ES-I3 (cell line): ENCODE results near the gene HOXA6.

Experiments used
- H3K36me3 ChIP-seq: 2 replicates; pipeline ENCODE4 v1.6.1; 2013; ENCODE audit warnings: mild to moderate bottlenecking, low read length, control low read depth, moderate library complexity; ENCODE audit not compliant: insufficient read depth
- H3K4me1 ChIP-seq: 2 replicates; pipeline ENCODE4 v1.6.1; 2013; ENCODE audit warnings: mild to moderate bottlenecking, control low read depth, low read length; ENCODE audit not compliant: insufficient read depth
- H3K9ac ChIP-seq: 2 replicates; pipeline ENCODE4 v1.6.1; 2013; ENCODE audit warnings: low read depth, mild to moderate bottlenecking, low read length, moderate library complexity
- H3K9me3 ChIP-seq: 2 replicates; pipeline ENCODE4 v1.6.1; 2013; ENCODE audit warnings: mild to moderate bottlenecking, low read length, moderate library complexity; ENCODE audit not compliant: control insufficient read depth, insufficient read depth

Gene HOXA6

DNA sequence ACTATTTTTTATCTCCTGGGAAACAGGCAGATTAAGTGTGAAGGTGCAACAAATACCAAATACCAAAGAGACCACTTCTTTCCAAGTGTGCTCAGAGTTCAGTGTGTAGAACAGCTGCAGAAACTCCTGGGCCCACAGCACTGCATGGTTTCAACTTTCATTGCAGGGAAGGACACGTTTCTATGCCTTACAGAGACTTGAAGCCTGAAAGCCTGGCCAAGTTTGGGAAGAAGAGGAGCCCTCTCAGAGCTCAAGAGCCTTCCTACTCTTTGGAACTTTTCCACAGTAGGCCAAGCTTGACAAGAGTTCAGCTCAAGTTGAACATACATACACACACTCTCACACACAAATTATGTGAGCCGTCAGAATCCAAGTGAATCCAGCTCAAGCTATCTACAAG lies 19.5 kb downstream of the HOXA6 start:
- H3K4me1 ChIP-seq, result no peaks in the 10 kb centered on the region
- H3K36me3 ChIP-seq, result no peaks in the 10 kb centered on the region
- no peaks in the 10 kb centered on the region for H3K9me3 ChIP-seq
- no peak overlapping the region for H3K9ac ChIP-seq

DNA sequence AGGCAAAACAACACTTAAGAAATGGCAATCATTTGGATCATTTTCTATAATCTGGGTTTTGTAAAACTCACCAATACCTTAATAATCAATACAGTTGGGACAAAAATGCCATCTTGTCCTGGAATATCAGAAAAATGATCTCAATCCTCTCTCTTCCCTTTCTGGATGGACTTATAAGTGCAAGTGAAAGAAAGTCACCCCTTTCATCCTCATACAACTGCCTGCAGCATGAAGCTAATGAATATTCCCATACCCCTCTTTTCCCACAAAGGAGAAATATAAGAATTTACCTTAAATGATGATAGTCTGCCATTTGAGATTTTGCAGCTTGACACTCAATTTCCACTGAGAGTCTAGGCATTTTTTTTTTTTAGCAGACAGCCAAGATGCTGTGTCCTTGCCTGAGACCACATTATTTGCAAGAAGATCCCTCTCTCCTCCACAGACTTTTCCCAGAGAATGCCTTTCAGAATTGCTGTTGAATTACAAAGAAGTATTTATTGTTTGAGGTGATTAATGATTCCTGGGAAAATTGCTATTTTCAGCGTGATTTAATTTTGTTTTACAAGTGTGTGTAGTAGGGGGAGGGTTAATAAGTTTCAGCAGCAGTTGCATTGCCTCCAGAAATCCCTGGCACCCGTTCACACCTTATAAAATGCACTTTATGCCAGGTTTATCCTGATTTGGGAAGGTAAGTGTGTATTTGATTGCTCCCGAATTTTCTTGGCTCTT lies 20.8 kb downstream of the HOXA6 start:
- H3K4me1 ChIP-seq, result no peaks in the 10 kb centered on the region; the same call in 1 of the 2 replicates
- no peaks in the 10 kb centered on the region for H3K36me3 ChIP-seq
- H3K9ac ChIP-seq, result no peak overlapping the region
- no peaks in the 10 kb centered on the region for H3K9me3 ChIP-seq

DNA sequence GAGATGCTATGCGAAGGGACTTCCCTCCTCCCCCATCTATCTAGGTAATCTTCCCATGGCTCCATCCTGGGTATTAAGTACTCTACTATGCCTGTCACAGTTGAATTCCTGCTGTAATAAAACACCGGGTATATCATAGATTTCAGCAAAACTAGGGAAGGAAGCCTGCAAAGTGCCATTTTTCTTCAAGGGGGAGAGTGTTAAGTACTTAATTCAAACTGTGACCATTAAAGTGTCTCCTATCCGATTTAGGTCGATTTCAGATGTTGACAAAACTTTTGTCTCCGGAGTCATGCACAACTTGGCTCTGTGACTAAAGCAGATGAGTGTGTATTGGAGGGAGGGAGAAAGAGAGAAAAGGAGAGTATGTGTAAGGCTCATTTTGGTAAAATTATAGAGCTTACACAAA lies 21.6 kb downstream of the HOXA6 start:
- Histone ChIP-seq H3K4me1 (no peaks in the 10 kb centered on the region; the same call in 1 of the 2 replicates), H3K36me3 (no peaks in the 10 kb centered on the region), H3K9me3 (no peaks in the 10 kb centered on the region), H3K9ac (no peak overlapping the region)

DNA sequence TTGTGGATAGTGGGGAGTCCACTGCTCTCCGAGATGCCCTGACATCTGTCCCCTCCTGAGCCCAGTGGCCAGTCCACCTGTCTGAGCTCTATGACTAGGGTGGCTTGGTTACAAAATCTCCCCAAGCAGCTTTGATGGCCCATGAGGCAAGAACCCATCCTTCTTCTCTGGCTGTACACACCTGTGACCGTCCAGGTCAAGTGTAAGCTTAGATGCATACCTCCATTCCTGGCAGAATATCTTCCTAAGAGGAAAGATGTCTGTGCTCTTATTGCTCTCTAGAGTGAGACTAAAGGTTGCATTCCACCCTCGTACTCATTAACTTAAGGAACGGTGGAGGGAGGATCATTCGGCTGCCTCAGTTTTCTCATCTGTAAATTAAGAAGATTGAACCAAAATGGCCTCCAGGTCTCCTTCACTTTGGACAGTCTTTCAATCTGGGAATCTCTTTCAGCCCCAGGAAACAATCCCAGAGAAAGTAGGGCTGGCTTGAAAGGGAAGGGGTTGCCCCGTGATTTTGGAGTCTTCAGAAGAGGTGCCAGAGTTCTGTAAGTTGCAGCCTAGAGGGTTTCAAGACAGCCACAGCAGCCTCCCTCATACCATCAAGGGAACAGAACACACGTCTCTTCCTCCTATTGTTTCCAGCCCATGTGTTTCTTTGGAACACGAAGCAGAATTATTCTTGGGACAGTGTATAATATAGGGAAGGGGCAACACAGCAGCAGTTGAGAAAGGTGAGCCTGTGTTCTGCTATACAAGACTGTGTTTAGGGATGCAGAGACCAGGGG lies 22.5 kb downstream of the HOXA6 start:
- Histone ChIP-seq H3K4me1 (no peaks in the 10 kb centered on the region; the same call in 1 of the 2 replicates), H3K36me3 (no peaks in the 10 kb centered on the region), H3K9me3 (no peaks in the 10 kb centered on the region), H3K9ac (no peak overlapping the region)

DNA sequence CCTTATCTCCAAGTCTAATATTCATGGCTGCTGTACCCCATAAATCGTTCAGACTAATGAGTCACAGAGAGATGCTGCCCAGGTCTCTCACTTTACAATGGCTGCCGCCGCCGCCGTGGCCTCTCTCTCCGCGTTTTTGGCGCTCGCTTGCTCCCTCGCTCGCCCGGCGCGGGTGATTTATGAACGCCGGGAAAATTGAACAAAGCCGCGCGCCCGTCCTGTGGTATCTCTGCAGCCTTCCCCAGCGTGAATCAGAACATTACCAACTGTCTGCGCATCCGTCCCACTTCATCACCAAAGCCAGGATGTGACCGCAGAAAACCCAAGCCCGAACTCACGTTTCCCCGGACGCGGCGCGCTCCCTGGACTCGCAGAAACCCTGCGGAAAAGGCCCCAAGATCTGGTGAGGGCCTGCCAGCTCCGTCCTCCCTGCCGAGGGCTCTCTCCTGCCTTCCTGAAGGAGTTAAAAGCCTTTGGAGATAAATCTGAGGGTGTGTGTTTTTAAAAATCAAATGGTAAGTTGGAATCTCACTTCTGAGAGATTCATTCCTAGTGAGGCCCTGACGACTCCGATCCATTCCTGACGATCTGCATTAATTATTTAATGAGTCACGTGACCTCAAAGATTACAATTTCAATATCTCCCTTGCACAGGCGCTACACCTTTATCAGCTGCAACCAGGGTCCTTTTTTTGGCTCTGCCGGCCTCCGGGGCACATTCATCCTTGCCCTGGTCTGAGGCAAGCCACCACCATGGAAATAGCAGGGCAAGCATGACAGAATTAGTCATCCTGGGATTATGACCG lies 23.3 kb downstream of the HOXA6 start:
- H3K36me3 ChIP-seq, result no peaks in the 10 kb centered on the region
- no peak overlapping the region for H3K9ac ChIP-seq
- H3K4me1 ChIP-seq, result no peaks in the 10 kb centered on the region; the same call in 1 of the 2 replicates
- no peaks in the 10 kb centered on the region for H3K9me3 ChIP-seq

DNA sequence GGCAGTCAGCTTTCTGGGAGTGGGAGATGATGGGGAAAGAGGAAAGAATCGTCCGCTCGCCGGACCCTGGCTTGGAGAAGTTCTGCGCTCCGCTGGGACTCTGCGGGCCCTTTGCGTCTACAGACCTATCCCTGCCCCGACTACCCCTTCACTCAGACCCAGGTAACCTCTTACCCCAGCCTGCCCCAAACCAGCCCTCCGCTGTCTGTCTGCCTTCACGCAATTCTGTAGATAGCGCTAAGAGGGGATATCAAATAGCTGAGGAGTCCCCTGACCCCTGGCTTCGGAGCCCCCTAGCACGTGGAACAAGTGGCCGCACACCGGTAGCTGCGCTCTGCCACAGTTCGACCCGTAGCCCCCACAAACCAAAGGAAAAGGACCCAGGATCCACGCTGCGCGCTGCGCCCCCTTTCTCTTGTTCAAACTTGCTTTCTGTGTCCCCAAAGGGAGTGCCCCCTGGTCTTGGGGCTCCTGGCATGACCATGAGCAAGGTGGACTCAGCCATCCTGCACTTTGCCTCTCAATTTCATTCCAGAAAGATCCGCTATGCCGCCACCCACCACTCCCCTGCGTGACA lies 24.0 kb downstream of the HOXA6 start:
- H3K9ac ChIP-seq, result no peak overlapping the region
- no peaks in the 10 kb centered on the region for H3K36me3 ChIP-seq
- no peaks in the 10 kb centered on the region for H3K9me3 ChIP-seq
- no peaks in the 10 kb centered on the region; the same call in 1 of the 2 replicates for H3K4me1 ChIP-seq

DNA sequence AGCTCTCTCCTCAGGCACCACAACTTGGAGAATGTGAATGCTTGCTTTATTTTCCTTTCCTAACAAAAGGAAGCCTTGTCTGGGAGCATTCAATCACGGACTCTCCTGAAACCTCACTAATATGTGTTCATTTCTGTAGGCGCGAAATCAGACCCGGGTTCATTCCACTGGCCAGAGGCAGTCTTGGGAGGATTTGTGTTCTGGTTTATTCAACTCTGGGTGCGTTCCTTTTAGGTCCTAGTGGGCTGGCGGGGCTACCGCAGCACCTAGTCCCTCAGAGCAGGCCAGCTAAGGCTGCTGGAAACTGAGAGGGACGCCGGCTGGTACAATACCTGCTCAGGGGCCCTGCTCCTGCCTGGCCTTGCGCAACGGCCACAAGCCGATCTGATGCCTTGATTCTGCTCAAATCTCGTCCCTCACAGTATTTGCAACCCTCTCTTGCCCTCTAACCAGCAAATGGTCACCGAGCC lies 24.5 kb downstream of the HOXA6 start:
- Histone ChIP-seq H3K36me3 (no peaks in the 10 kb centered on the region), H3K9me3 (no peaks in the 10 kb centered on the region), H3K9ac (no peak overlapping the region), H3K4me1 (no peaks in the 10 kb centered on the region; the same call in 1 of the 2 replicates)

DNA sequence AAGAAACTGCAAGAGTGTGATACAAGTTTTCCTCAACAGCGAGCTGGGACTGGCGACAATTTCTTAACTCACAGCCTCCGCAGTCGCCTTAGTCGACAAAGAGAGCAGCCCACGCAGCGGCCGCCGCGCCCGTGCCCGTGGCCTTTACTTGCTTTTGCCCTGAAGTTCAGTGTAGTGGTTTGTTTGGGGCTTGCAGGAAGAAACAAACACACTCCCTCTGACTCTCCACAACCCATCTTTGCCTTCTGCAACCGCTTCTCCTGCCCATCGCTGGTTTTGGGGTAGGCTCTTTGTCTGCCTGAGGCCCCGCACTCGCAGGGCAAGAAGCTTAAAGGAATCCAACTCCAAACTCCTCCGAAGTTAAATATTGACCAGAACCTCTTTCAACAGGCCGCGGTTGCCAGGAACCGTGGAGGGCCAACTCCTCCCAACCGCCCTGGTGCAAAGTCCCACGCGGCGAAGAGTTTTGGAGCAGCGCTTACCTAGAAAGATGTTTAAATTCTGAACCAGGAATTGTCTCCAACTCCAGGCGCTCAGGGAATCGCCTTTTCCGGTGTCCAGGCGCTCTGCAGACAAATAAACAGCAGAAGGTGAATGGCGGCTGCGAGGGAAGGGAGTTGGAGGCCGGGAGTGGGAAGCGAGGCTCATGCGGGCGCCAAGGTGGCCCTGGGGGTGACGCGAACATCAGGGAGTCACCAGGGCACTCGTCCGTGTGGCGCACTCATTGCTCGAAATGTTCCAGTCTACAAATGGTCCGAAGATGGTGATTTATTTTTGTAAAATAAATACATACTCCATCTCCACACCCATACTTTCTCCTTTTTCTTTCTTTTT lies 25.3 kb downstream of the HOXA6 start:
- no peaks in the 10 kb centered on the region; the same call in 1 of the 2 replicates for H3K4me1 ChIP-seq
- no peaks in the 10 kb centered on the region for H3K9me3 ChIP-seq
- no peaks in the 10 kb centered on the region for H3K36me3 ChIP-seq
- H3K9ac ChIP-seq, result no peak overlapping the region

DNA sequence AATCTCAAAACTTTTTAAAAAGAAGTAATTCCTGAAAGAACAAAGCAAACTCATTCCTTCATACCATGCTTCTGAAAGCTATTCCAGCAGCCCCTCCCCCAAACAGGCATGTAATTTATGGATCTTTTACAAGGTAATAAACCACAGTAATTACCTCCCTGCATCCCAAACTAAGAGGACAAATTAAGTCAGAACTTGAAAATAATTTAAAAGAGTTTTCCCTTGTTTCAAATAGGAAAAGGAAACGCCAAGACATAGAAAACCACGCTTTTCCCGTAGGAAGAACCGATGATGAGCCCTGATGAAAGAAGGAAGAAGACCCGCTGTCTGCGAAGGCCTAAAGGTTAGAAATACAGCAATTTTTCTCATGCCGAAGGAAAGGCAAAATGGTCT lies 25.9 kb downstream of the HOXA6 start:
- Histone ChIP-seq H3K4me1 (no peaks in the 10 kb centered on the region; the same call in 1 of the 2 replicates), H3K9ac (no peak overlapping the region), H3K9me3 (no peaks in the 10 kb centered on the region), H3K36me3 (no peaks in the 10 kb centered on the region)

DNA sequence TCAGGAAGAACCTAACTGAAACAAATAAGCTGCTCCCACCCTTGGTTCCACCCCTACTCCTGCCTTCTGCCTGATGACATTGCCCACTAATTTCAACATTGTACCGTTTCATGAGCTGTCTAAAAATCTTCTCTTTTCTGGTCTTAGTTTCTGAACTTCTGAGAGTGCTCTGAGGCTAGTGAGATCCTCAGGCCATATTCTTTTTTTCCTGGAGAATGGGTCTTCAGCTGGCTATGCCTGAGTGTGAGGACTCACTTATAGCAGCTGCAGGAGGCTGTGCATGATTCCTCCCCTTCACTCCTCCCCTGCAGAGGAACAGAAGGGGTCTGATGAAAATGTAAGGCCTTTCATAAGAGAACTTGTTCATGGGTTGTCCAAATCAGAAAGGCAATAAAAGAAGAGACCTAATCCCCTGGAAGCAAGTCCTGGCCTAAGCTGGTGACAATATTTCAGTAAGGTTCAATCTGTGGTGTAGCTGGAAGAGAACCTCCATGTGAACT lies 28.1 kb downstream of the HOXA6 start:
- Histone ChIP-seq H3K9ac (no peak overlapping the region), H3K4me1 (no peaks in the 10 kb centered on the region; the same call in 1 of the 2 replicates), H3K9me3 (no peaks in the 10 kb centered on the region), H3K36me3 (no peaks in the 10 kb centered on the region)

DNA sequence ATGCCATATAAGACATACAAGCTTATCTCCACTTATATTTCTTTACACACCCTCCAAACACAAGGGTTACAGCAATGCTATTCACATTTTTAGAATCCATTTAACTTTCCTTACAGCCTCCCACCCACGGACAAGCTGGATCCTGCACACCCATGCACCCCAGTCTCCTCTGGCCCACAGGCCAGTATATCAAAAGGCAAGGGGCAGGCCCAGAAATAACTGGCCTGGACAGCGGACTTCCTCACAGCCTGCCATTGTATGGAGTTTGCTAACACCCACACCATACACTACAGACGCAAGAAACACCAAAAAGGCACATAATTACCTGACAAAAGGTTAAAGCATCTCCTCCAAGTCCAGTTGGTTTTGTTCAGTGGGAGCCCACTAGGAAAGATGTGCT lies 29.0 kb downstream of the HOXA6 start:
- Histone ChIP-seq H3K36me3 (no peaks in the 10 kb centered on the region), H3K9ac (no peak overlapping the region), H3K9me3 (no peaks in the 10 kb centered on the region), H3K4me1 (no peaks in the 10 kb centered on the region; the same call in 1 of the 2 replicates)

DNA sequence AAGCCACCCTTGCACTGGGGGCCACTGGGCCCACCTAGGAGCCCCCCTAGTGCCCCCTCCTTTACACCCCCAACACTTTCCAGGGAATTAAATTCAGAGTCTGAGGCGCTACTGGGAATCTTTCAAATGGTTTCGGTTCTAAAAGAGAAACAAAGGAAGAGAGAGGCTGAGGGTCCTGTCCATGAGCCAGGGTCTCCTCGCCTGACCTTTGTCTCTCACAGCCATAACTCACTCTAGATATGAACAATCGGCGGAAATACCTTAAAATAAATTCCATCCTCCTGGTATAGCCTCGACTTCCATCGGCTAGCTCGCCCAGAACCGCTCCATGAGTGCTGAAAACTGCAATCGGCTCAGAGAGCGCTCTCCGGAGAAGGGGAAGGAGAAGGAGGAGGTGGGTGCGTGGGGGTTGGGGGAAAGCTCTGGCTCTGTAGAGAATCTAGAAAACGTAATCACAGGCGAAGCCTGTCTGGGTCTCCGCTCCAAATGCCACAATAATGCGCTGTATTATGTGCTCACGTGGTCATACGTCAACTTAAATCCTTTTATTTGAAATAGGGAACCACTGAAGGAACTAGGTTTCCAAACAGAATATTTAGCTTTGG lies 29.6 kb downstream of the HOXA6 start:
- Histone ChIP-seq H3K9me3 (no peaks in the 10 kb centered on the region), H3K9ac (no peak overlapping the region), H3K4me1 (no peaks in the 10 kb centered on the region; the same call in 1 of the 2 replicates), H3K36me3 (no peaks in the 10 kb centered on the region)
